Bronchial epithelial cell (primary cell): Measurements from ENCODE around the gene PRPF40A. TPM values are rescaled to one million over a fixed set of nuclear protein-coding genes. Genes with fewer than 3 reads are reported as not detected.

Source experiments
- DNase-seq: peaks from one replicate; pipeline ENCODE4 v3.0.0-alpha.2; 2010; ENCODE audit warnings: low read depth
- FAIRE-seq: peaks from 2 replicates; lab custom pipeline; 2011; peaks lifted over from hg19 to GRCh38; lab: Jason Lieb, UNC
- H3K27me3 ChIP-seq: 2 replicates; pipeline ENCODE4 v1.5.1; 2011; ENCODE audit warnings: low read length; ENCODE audit not compliant: control insufficient read depth, insufficient read depth
- H3K36me3 ChIP-seq: 2 replicates; pipeline ENCODE4 v1.5.1; 2011; ENCODE audit warnings: low read length; ENCODE audit not compliant: control insufficient read depth, insufficient read depth
- H3K4me3 ChIP-seq: 2 replicates; pipeline ENCODE4 v1.5.1; 2011; ENCODE audit warnings: mild to moderate bottlenecking, low read depth, low read length, control low read depth
- total RNA-seq: library from RNA; depleted of rRNA; stranded (reverse); fragments of >200 nt; gene quantifications from 2 replicates; pipeline ENCODE4 v1.2.1, GENCODE V29; 2014
- TF ChIP-seq, protein P1 (sequence below): IDR thresholded peaks from 2 replicates; pipeline ENCODE4 v1.5.1; 2011; ENCODE audit warnings: mild to moderate bottlenecking, moderate library complexity, low read length, control low read depth, inconsistent platforms; ENCODE audit not compliant: insufficient read depth, severe bottlenecking

The PRPF40A gene
- total RNA-seq, 1 donor from 2014 or later: 107 TPM

DNA sequence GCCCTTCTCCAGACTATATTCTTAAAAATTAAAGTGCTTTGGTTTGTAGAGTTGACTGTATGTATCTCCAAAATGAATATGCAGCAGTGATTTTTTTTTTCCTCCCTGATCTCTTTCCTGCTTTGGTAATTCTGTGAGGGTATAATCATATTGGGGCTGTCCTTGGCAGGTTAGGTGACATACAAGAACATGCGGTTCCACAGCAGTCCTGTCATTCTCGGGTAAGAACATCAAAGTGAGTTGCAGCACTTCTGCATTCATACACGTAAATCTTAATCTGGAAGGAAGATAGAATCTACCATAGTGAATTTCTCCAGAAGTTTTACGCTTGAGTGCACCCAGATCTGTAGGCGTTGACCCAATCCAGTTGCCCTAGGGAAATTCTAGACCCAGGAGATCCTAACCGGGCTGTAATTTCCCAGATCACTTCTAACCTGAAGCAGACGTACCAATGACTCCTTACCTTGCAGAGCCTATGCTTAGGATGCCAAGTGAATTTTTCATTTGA lies 109.4 kb downstream of the PRPF40A start:
- no peaks in the 10 kb centered on the region for H3K27me3 ChIP-seq
- TF ChIP-seq, protein P1, sequence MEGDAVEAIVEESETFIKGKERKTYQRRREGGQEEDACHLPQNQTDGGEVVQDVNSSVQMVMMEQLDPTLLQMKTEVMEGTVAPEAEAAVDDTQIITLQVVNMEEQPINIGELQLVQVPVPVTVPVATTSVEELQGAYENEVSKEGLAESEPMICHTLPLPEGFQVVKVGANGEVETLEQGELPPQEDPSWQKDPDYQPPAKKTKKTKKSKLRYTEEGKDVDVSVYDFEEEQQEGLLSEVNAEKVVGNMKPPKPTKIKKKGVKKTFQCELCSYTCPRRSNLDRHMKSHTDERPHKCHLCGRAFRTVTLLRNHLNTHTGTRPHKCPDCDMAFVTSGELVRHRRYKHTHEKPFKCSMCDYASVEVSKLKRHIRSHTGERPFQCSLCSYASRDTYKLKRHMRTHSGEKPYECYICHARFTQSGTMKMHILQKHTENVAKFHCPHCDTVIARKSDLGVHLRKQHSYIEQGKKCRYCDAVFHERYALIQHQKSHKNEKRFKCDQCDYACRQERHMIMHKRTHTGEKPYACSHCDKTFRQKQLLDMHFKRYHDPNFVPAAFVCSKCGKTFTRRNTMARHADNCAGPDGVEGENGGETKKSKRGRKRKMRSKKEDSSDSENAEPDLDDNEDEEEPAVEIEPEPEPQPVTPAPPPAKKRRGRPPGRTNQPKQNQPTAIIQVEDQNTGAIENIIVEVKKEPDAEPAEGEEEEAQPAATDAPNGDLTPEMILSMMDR: no peak
- H3K36me3 ChIP-seq: no peaks in the 10 kb centered on the region
- FAIRE-seq (no peak), DNase-seq (no peak)
- no peak overlapping the region for H3K4me3 ChIP-seq

DNA sequence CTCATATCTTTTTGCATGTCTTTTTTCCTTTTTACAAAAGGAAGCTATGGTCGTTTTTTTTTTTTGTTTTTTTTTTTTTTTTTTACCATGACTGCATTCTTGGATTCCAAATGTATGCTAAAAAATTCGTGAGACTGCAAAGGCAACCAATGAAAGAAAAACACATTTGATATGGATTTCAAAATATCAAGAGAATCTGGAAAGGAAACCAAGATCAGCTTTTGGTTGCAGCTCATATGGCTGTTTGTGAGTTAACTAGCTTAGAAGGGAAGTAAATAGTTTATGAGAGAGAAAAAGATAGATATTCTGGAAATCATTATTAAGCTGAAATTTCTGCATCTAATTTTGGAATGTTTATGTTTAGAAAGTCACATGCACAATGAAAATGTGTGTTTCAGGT lies 110.3 kb downstream of the PRPF40A start:
- DNase-seq (no peak), FAIRE-seq (no peak)
- Histone ChIP-seq H3K36me3 (no peaks in the 10 kb centered on the region), H3K4me3 (no peak overlapping the region), H3K27me3 (no peaks in the 10 kb centered on the region)
- TF ChIP-seq, protein P1: no peak

DNA sequence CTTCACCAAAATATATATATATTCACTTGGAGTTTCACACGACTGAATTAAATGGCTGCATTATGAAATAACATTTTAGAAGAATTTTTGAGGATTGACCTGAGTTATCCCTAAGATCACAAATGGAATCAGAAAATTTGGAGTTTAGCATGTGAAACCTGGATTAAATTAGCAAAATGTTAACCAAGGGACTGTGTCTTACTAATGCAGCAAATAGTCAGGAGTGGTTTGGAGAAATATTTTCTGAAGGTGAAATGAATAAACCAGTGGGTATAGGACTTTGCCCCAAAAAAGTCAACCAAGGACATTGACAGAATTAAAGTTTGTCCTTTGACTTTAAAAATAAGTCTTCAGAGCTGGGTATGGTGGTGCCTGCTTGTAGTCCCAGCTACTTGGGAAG lies 111.2 kb downstream of the PRPF40A start:
- H3K36me3 ChIP-seq: no peaks in the 10 kb centered on the region
- no peak overlapping the region for H3K4me3 ChIP-seq
- no peak for FAIRE-seq
- no peak for DNase-seq
- no peaks in the 10 kb centered on the region for H3K27me3 ChIP-seq
- TF ChIP-seq, protein P1: no peak

DNA sequence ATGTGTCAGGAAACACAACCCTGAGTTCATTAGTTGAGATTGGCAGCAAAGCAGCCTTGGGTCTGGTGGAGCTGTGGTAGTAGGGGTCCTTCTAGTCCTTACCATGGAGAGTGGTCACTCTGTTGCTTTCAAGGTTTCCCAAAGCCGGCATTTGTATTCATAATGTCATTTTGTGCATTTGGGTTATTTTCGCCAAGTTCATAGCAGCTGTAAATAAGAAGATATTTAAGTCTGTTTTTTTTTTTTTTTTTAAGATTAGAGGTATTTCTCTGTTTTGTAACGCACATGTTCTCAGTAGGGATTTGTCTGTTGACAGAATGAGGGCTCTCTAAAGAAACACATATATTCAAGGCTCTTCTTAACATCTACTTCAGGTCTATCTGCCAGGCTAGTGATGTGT lies 114.1 kb downstream of the PRPF40A start:
- TF ChIP-seq, protein P1: no peak
- Histone ChIP-seq H3K27me3 (no peaks in the 10 kb centered on the region), H3K4me3 (no peak overlapping the region), H3K36me3 (no peaks in the 10 kb centered on the region)
- DNase-seq (no peak), FAIRE-seq (no peak)

DNA sequence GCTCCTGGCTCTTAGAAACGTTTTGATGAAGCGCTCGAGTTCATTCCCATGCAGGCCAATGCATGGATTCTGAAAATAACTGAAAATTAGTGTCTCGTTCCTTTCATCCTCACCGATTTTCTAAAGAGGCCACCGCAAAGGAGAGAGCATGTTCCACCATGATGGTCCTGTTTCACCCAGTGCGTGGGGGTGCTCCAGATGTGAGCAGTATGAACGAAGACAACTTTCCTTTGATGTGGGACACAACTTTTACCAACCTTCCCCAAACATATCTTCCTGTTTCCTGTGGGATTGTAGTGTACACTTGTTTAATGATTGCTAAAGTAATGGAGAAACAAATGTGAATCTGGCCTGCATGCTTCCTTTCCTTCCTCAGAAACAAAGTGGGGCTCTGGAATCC lies 114.5 kb downstream of the PRPF40A start:
- no peaks in the 10 kb centered on the region for H3K36me3 ChIP-seq
- TF ChIP-seq, protein P1: no peak
- FAIRE-seq: no peak
- no peak overlapping the region for H3K4me3 ChIP-seq
- no peaks in the 10 kb centered on the region for H3K27me3 ChIP-seq
- no peak for DNase-seq

Other genes starting within 250 kb of the PRPF40A start
- gene ARL6IP6, start 1.2 kb upstream of the PRPF40A start, total RNA-seq: 17.9 and 18.2 TPM in 2 replicates